Natural killer cell (primary cell): ENCODE data around the gene IL6R. TPM values are rescaled to one million over a fixed set of nuclear protein-coding genes. Genes with fewer than 3 reads are reported as not detected.
A peak's percentile ranks its signal among the peaks of the same experiment; 100 is the strongest.

Experiments used
- ATAC-seq, 3 donors: fragments of 150-1000 bp in 2 of 3; fragments of 200-7000 bp in 1 of 3; cut with Tn5 transposase; 1 replicate in 1 of 3; 2 replicates in 2 of 3; pipeline ENCODE4 v1.10.0; 2021; ENCODE audit warnings: mild to moderate bottlenecking in 2 of 3, moderate library complexity in 2 of 3
- DNase-seq, 2 donors: peaks; one replicate each; pipeline versions ENCODE4 v3.0.0 to v3.0.0-alpha.2; 2013 to 2021; ENCODE audit warnings: mixed read lengths in 1 of 2
- H3K27ac ChIP-seq: one replicate; pipeline ENCODE4 v1.5.1; 2013; ENCODE audit warnings: mild to moderate bottlenecking, low read length
- H3K27me3 ChIP-seq: one replicate; pipeline ENCODE4 v1.6.1; 2013; ENCODE audit warnings: low read length; ENCODE audit not compliant: control insufficient read depth, insufficient read depth
- H3K36me3 ChIP-seq: one replicate; pipeline ENCODE4 v1.6.1; 2013; ENCODE audit warnings: low read length; ENCODE audit not compliant: control insufficient read depth, insufficient read depth
- H3K4me1 ChIP-seq: one replicate; pipeline ENCODE4 v1.6.1; 2013; ENCODE audit warnings: low read length; ENCODE audit not compliant: control insufficient read depth, insufficient read depth
- H3K4me3 ChIP-seq: one replicate; pipeline ENCODE4 v1.5.1; 2013; ENCODE audit warnings: low read length
- H3K9me3 ChIP-seq: one replicate; pipeline ENCODE4 v1.6.1; 2013; ENCODE audit warnings: low read length; ENCODE audit not compliant: control insufficient read depth, insufficient read depth
- H3K27ac Mint-ChIP-seq, 2 donors: one replicate each; pipeline ENCODE4 v1.8.0; 2022; ENCODE audit warnings: mild to moderate bottlenecking in 2 of 2, mixed read lengths in 2 of 2, moderate library complexity in 1 of 2
- H3K27me3 Mint-ChIP-seq, 2 donors: one replicate each; pipeline ENCODE4 v1.8.0; 2022; ENCODE audit warnings: low read depth in 2 of 2, mixed read lengths in 2 of 2
- H3K36me3 Mint-ChIP-seq: one replicate; pipeline ENCODE4 v1.8.0; 2022; ENCODE audit warnings: mixed read lengths
- H3K4me1 Mint-ChIP-seq, 2 donors: one replicate each; pipeline ENCODE4 v1.8.0; 2022; ENCODE audit warnings: mixed read lengths in 2 of 2
- H3K4me3 Mint-ChIP-seq: one replicate; pipeline ENCODE4 v1.8.0; 2022; ENCODE audit warnings: mild to moderate bottlenecking, moderate library complexity, mixed read lengths
- H3K9me3 Mint-ChIP-seq, 2 donors: one replicate each; pipeline ENCODE4 v1.8.0; 2022; ENCODE audit warnings: mixed read lengths in 2 of 2
- CTCF ChIP-seq: fragments of 200-600 bp; IDR thresholded peaks from one replicate; pipeline ENCODE4 v1.8.0; 2022; ENCODE audit warnings: antibody characterized with exemption
- WGBS: methylation state at CpG from one replicate; pipeline ENCODE4 v1.1.7; 2013; ENCODE audit warnings: missing lambda C conversion rate; ENCODE audit not compliant: insufficient coverage; 5-methylcytosine and 5-hydroxymethylcytosine counted together
- intact Hi-C: fragments of 100-400 bp; cut with micrococcal nuclease; formaldehyde crosslinking; loops from one replicate; pipeline ENCODE4 v1.14.2; 2022
- total RNA-seq, 4 donors: library from RNA; stranded (reverse); fragments of 120-200 nt in 1 of 4; gene quantifications; one replicate each; pipeline versions ENCODE4 v1.2.3 to v1.2.4, GENCODE V29; 2013 to 2022

Gene IL6R
- total RNA-seq, 3 donors from 2014 or later (not counting 1 experiment from before 2014, with no cell fraction given): 2.0 to 10.6 (median 3.8) TPM

- DNase-seq: peak; percentile 30 to 62
Observed at GRCh38 chr1:154405747-154406571, 816 bp downstream of the IL6R start.

GRCh38 chr1:154406572-154406879 lies 1.4 kb downstream of the IL6R start:
- Mint-ChIP-seq H3K27me3 (peaks cover 25 to 36% of the 10 kb centered on the region in 2 donors), H3K36me3 (no peaks in the 10 kb centered on the region), H3K27ac (peak overlapping the region in 1 of 2 donors; percentile 75), H3K4me1 (peaks cover 40 to 48% of the 10 kb centered on the region in 2 donors), H3K9me3 (no peaks in the 10 kb centered on the region), H3K4me3 (peak overlapping the region; percentile 79)
- no peak for TF ChIP-seq CTCF
- H3K9me3 ChIP-seq: no peaks in the 10 kb centered on the region
- peaks cover 63% of the 10 kb centered on the region for H3K4me1 ChIP-seq
- ATAC-seq (no peak), DNase-seq (no peak)
- intact Hi-C loops: no loop called here
- H3K4me3 ChIP-seq: peak overlapping the region; percentile 35
- peak overlapping the region; percentile 10 for H3K27ac ChIP-seq
- no peaks in the 10 kb centered on the region for H3K36me3 ChIP-seq
- H3K27me3 ChIP-seq: peaks cover 14% of the 10 kb centered on the region

More at GRCh38 chr1:154405747-154406571, 816 bp downstream of the IL6R start:
- H3K36me3 Mint-ChIP-seq: no peaks in the 10 kb centered on the region
- peak overlapping the region; percentile 79 for H3K4me3 Mint-ChIP-seq
- 3% methylated on average over 40 of the region's 40 CpGs for WGBS
- H3K9me3 Mint-ChIP-seq: no peaks in the 10 kb centered on the region
- peak overlapping the region in 1 of 2 donors; percentile 75 for H3K27ac Mint-ChIP-seq
- intact Hi-C loops: no loop called here
- H3K27ac ChIP-seq: peak overlapping the region; percentile 10
- H3K9me3 ChIP-seq: no peaks in the 10 kb centered on the region
- H3K4me1 Mint-ChIP-seq: peaks cover 40 to 48% of the 10 kb centered on the region in 2 donors
- peak overlapping the region; percentile 35 for H3K4me3 ChIP-seq
- peaks cover 68% of the 10 kb centered on the region for H3K4me1 ChIP-seq
- no peaks in the 10 kb centered on the region for H3K36me3 ChIP-seq
- peaks cover 16% of the 10 kb centered on the region for H3K27me3 ChIP-seq
- H3K27me3 Mint-ChIP-seq: peaks cover 25 to 36% of the 10 kb centered on the region in 2 donors
- no peak for TF ChIP-seq CTCF
- ATAC-seq: peak in 2 of 3 donors; percentile 14 to 25

GRCh38 chr1:154406886-154407197 lies 1.7 kb downstream of the IL6R start:
- peak overlapping the region in 1 of 2 donors; percentile 15 for H3K27ac Mint-ChIP-seq
- Histone ChIP-seq H3K4me1 (peaks cover 60% of the 10 kb centered on the region), H3K9me3 (no peaks in the 10 kb centered on the region), H3K27me3 (peaks cover 11% of the 10 kb centered on the region), H3K4me3 (no peak overlapping the region), H3K36me3 (no peaks in the 10 kb centered on the region), H3K27ac (peak overlapping the region; percentile 1)
- peak overlapping the region; percentile 79 for H3K4me3 Mint-ChIP-seq
- no peak for DNase-seq
- intact Hi-C loops: no loop called here
- no peak for TF ChIP-seq CTCF
- no peaks in the 10 kb centered on the region for H3K36me3 Mint-ChIP-seq
- H3K4me1 Mint-ChIP-seq: peaks cover 40 to 48% of the 10 kb centered on the region in 2 donors
- peaks cover 25 to 36% of the 10 kb centered on the region in 2 donors for H3K27me3 Mint-ChIP-seq
- 67% methylated on average over 3 of the region's 3 CpGs for WGBS
- no peaks in the 10 kb centered on the region for H3K9me3 Mint-ChIP-seq
- ATAC-seq: no peak
